ENCODE measurements around the gene ADRA1B. TPM values are rescaled to one million over a fixed set of nuclear protein-coding genes. Genes with fewer than 3 reads are reported as not detected.
"Not testable (repeated sequence)": the region's sequence is repeated elsewhere in the genome, so short reads cannot be mapped to it uniquely, and the experiment has no call there.

Gene ADRA1B
- total and polyA plus RNA-seq, 7 experiments from 2014 or later: 0.10 TPM; not detected in 6

DNA sequence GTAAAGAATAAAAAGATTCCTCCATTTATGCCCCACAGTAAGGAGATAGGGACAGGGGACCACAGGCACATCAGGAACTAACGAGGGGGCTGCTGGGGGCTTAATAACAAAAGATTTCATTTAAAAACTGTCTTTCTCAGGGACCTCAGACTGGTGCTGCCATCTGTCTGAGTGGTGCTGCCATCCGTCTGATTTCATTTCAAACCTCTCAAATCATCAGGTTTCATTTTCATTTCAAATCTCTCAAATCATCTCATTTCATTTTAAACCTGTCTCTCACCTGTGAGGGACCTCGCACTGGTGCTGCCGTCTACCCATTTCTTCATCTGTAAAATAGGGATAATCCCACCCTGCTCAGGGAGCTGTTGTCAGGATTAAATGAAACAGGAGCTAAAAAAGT lies 45.9 kb downstream of the ADRA1B start:
- no peak overlapping the region for H3K4me3 Mint-ChIP-seq

GRCh38 chr5:159963935-159964334 lies 47.7 kb downstream of the ADRA1B start:
- no peaks in the 10 kb centered on the region for H3K36me3 ChIP-seq (ENCODE audit: control insufficient read depth in 2 of 3, insufficient read depth in 3 of 3, low read length in 3 of 3)
- no peak overlapping the region for H3K4me3 ChIP-seq (ENCODE audit: low read length)
- peaks cover 0 to 1% (median 0%) of the 10 kb centered on the region in 11 donors for H3K9me3 Mint-ChIP-seq
- no peak overlapping the region for H3K27ac ChIP-seq (ENCODE audit: low read depth, low read length)
- H3K27me3 ChIP-seq (ENCODE audit: control insufficient read depth in 2 of 2, insufficient read depth in 2 of 2, low read length in 2 of 2): no peaks in the 10 kb centered on the region
- no peak overlapping the region for H3K4me3 Mint-ChIP-seq
- ChIA-PET CTCF (interaction anchor here (0.9 kb wide), 1 partner anchor 639 kb away, joined by 3 read pairs; no protein-coding TSS in a partner anchor), POLR2A (no interaction called here)
- intact Hi-C loops (cut with micrococcal nuclease): loop anchor here in 1 of 2 donors (2.0 kb wide), 1 partner anchor 677 kb away; no protein-coding TSS in a partner anchor
- no peaks in the 10 kb centered on the region for H3K4me1 ChIP-seq (ENCODE audit: control insufficient read depth in 2 of 2, insufficient read depth in 2 of 2, low read length in 2 of 2)
- H3K4me1 Mint-ChIP-seq: peaks cover 0 to 2% (median 0%) of the 10 kb centered on the region in 7 donors
- H3K36me3 Mint-ChIP-seq: no peaks in the 10 kb centered on the region
- DNase-seq (no peak), ATAC-seq (no peak)
- no peaks in the 10 kb centered on the region for H3K9me3 ChIP-seq (ENCODE audit: control insufficient read depth in 2 of 3, low read length in 3 of 3)
- peaks cover 29 to 46% (median 32%) of the 10 kb centered on the region in 5 donors for H3K27me3 Mint-ChIP-seq
- H3K27ac Mint-ChIP-seq: no peak overlapping the region

More for the DNA sequence above, 45.9 kb downstream of the ADRA1B start:
- no peak for DNase-seq
- intact Hi-C loops (cut with micrococcal nuclease): no loop called here
- ChIA-PET CTCF (no interaction called here), POLR2A (no interaction called here)
- Mint-ChIP-seq H3K4me1 (peaks cover 0 to 2% (median 0%) of the 10 kb centered on the region in 7 donors), H3K9me3 (peaks cover 0 to 1% (median 0%) of the 10 kb centered on the region in 11 donors), H3K27me3 (peaks cover 15 to 34% (median 25%) of the 10 kb centered on the region in 5 donors), H3K27ac (no peak overlapping the region), H3K36me3 (no peaks in the 10 kb centered on the region)
- Histone ChIP-seq H3K27me3 (ENCODE audit: control insufficient read depth in 2 of 2, insufficient read depth in 2 of 2, low read length in 2 of 2) (no peaks in the 10 kb centered on the region), H3K27ac (ENCODE audit: low read depth, low read length) (no peak overlapping the region), H3K4me1 (ENCODE audit: control insufficient read depth in 2 of 2, insufficient read depth in 2 of 2, low read length in 2 of 2) (no peaks in the 10 kb centered on the region), H3K4me3 (ENCODE audit: low read length) (no peak overlapping the region), H3K9me3 (ENCODE audit: control insufficient read depth in 2 of 3, low read length in 3 of 3) (no peaks in the 10 kb centered on the region), H3K36me3 (ENCODE audit: control insufficient read depth in 2 of 3, insufficient read depth in 3 of 3, low read length in 3 of 3) (no peaks in the 10 kb centered on the region)
- no peak for ATAC-seq

DNA sequence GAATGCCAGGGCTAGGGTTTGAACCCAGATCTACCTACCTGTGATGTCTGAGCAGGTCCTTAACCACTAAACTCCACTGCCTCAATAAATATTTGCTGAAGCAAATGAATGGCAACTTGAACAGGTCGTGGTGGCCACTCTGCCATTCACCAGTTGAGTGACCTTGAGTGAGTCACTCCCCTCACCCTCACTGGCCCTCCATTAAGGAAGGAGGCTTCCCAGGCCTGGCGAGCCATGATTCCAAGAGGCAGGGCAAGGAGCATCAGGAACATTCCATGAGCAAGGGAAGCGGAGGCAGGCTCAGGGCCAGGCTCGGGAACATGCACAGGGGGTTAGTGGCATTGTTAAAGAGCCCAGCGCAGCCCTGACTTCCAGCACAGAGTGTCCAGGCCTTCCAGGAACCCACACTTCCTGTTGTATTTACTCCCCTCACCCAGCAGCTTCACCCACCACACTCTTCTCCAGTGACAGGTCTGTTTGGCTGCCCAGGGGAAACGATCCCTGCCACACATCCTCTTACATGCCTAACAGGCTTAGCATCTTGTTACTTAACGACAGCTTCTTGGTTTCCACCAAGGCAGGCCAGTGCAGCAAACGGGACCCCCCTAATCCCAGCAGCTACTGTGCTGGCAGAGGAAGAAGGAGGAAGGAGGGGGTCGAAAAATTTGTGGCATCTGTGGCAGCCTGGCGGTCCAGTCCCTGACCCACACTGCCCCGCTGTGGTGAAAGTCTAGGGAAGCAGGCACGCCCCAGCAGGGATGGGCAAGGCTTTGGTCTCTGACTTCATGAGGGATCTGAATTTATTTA lies 49.0 kb downstream of the ADRA1B start:
- Histone ChIP-seq H3K4me1 (ENCODE audit: control insufficient read depth in 2 of 2, insufficient read depth in 2 of 2, low read length in 2 of 2) (no peaks in the 10 kb centered on the region), H3K27ac (ENCODE audit: low read depth, low read length) (no peak overlapping the region), H3K4me3 (ENCODE audit: low read length) (no peak overlapping the region), H3K9me3 (ENCODE audit: control insufficient read depth in 2 of 3, low read length in 3 of 3) (no peaks in the 10 kb centered on the region), H3K36me3 (ENCODE audit: control insufficient read depth in 2 of 3, insufficient read depth in 3 of 3, low read length in 3 of 3) (no peaks in the 10 kb centered on the region), H3K27me3 (ENCODE audit: control insufficient read depth in 2 of 2, insufficient read depth in 2 of 2, low read length in 2 of 2) (no peaks in the 10 kb centered on the region)
- Mint-ChIP-seq H3K4me3 (no peak overlapping the region), H3K9me3 (peaks cover 0 to 1% (median 0%) of the 10 kb centered on the region in 11 donors), H3K36me3 (no peaks in the 10 kb centered on the region), H3K27ac (peak overlapping the region in 1 of 9 donors; percentile 52), H3K27me3 (peaks cover 33 to 55% (median 37%) of the 10 kb centered on the region in 5 donors), H3K4me1 (peaks cover 0 to 2% (median 0%) of the 10 kb centered on the region in 7 donors)
- intact Hi-C loops (cut with micrococcal nuclease): loop anchor here (2.0 to 5.0 kb wide), 2 partner anchors 448 to 678 kb away; no protein-coding TSS in a partner anchor
- ATAC-seq: peak; percentile 55
- CTCF ChIA-PET: interaction anchor here (0.8 kb wide), 1 partner anchor 9 kb away, joined by 3 read pairs; no protein-coding TSS in a partner anchor
- peak in 2 of 9 donors; percentile 13 to 32 for DNase-seq
- POLR2A ChIA-PET: no interaction called here

DNA sequence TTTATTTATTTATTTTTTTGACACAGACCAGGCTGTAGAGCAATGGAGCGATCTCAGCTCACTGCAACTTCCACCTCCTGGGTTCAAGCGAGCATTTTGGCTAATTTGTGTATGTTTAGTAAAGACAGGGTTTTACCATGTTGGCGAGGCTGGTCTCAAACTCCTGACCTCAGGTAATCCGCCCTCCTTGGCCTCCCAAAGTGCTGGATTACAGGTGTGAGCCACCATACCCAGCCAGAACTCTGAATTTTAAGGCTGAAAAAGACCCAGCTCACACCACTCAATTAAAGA lies 49.5 kb downstream of the ADRA1B start:
- DNase-seq; H3K36me3 ChIP-seq (ENCODE audit: control insufficient read depth in 2 of 3, insufficient read depth in 3 of 3, low read length in 3 of 3); POLR2A ChIA-PET; H3K4me1 ChIP-seq (ENCODE audit: control insufficient read depth in 2 of 2, insufficient read depth in 2 of 2, low read length in 2 of 2); H3K9me3 Mint-ChIP-seq; H3K27ac ChIP-seq (ENCODE audit: low read depth, low read length); H3K4me1 Mint-ChIP-seq; H3K4me3 ChIP-seq (ENCODE audit: low read length); CTCF ChIA-PET; H3K9me3 ChIP-seq (ENCODE audit: control insufficient read depth in 2 of 3, low read length in 3 of 3); H3K27ac Mint-ChIP-seq; H3K27me3 ChIP-seq (ENCODE audit: control insufficient read depth in 2 of 2, insufficient read depth in 2 of 2, low read length in 2 of 2); ATAC-seq; H3K36me3 Mint-ChIP-seq; H3K4me3 Mint-ChIP-seq: not testable (repeated sequence)
- intact Hi-C loops (cut with micrococcal nuclease): loop anchor here (2.0 to 5.0 kb wide), 2 partner anchors 448 to 679 kb away; no protein-coding TSS in a partner anchor
- peaks cover 33 to 58% (median 42%) of the 10 kb centered on the region in 5 donors for H3K27me3 Mint-ChIP-seq

- no peak for DNase-seq
- intact Hi-C loops (cut with micrococcal nuclease): loop anchor here in 1 of 2 donors (5.0 kb wide), 1 partner anchor 453 kb away; no protein-coding TSS in a partner anchor
- Histone ChIP-seq H3K27me3 (ENCODE audit: control insufficient read depth in 2 of 2, insufficient read depth in 2 of 2, low read length in 2 of 2) (peaks cover 3 to 5% of the 10 kb centered on the region in 2 donors), H3K36me3 (ENCODE audit: control insufficient read depth in 2 of 3, insufficient read depth in 3 of 3, low read length in 3 of 3) (no peaks in the 10 kb centered on the region), H3K4me1 (ENCODE audit: control insufficient read depth in 2 of 2, insufficient read depth in 2 of 2, low read length in 2 of 2) (no peaks in the 10 kb centered on the region), H3K9me3 (ENCODE audit: control insufficient read depth in 2 of 3, low read length in 3 of 3) (no peaks in the 10 kb centered on the region), H3K4me3 (ENCODE audit: low read length) (no peak overlapping the region), H3K27ac (ENCODE audit: low read depth, low read length) (no peak overlapping the region)
- Mint-ChIP-seq H3K4me1 (peaks cover 8 to 22% (median 13%) of the 10 kb centered on the region in 7 donors), H3K27me3 (peaks cover 65 to 85% (median 67%) of the 10 kb centered on the region in 5 donors), H3K9me3 (peaks cover 0 to 5% (median 0%) of the 10 kb centered on the region in 11 donors), H3K27ac (no peak overlapping the region), H3K4me3 (no peak overlapping the region), H3K36me3 (peaks cover 0 to 6% (median 0%) of the 10 kb centered on the region in 5 donors)
- POLR2A ChIA-PET: no interaction called here
- ATAC-seq: no peak
- CTCF ChIA-PET: no interaction called here
Measured at GRCh38 chr5:159969966-159970365, 53.7 kb downstream of the ADRA1B start.

DNA sequence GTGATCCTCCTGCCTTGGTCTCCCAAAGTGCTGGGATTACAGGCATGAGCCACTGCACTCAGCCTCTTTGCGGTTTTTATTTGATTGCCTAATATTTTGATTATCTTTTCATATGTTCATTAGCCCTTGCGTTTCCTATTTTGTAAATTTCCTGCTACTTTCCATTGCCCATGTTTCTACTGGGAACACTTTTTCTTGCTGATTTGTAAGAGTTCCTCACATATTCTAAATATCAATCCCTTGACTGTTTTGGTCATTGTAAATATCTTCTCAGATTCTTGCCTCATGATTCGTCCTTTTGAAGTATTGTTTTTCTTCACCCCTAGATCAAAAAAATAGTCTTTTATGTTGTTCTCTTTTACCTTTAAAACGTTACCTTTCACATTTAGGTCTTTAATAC lies 54.8 kb downstream of the ADRA1B start:
- Mint-ChIP-seq H3K27ac (no peak overlapping the region), H3K36me3 (peaks cover 0 to 6% (median 0%) of the 10 kb centered on the region in 5 donors), H3K27me3 (peaks cover 55 to 76% (median 65%) of the 10 kb centered on the region in 5 donors), H3K4me3 (peak overlapping the region in 5 of 10 donors; percentile 60 to 77 (median 73)), H3K9me3 (peaks cover 0 to 5% (median 0%) of the 10 kb centered on the region in 11 donors), H3K4me1 (peaks cover 6 to 22% (median 13%) of the 10 kb centered on the region in 7 donors)
- H3K27me3 ChIP-seq (ENCODE audit: control insufficient read depth in 2 of 2, insufficient read depth in 2 of 2, low read length in 2 of 2): peaks cover 3 to 5% of the 10 kb centered on the region in 2 donors
- DNase-seq: no peak
- no peak overlapping the region for H3K4me3 ChIP-seq (ENCODE audit: low read length)
- ChIA-PET CTCF (no interaction called here), POLR2A (no interaction called here)
- no peaks in the 10 kb centered on the region for H3K9me3 ChIP-seq (ENCODE audit: control insufficient read depth in 2 of 3, low read length in 3 of 3)
- no peaks in the 10 kb centered on the region for H3K36me3 ChIP-seq (ENCODE audit: control insufficient read depth in 2 of 3, insufficient read depth in 3 of 3, low read length in 3 of 3)
- no peak overlapping the region for H3K27ac ChIP-seq (ENCODE audit: low read depth, low read length)
- intact Hi-C loops (cut with micrococcal nuclease): no loop called here
- ATAC-seq: no peak
- no peaks in the 10 kb centered on the region for H3K4me1 ChIP-seq (ENCODE audit: control insufficient read depth in 2 of 2, insufficient read depth in 2 of 2, low read length in 2 of 2)

Measured in naive thymus-derived CD4-positive, alpha-beta T cell (primary cell).